OCI-LY1 (cell line): ENCODE results near the gene B9D2.

Source experiments
- H2AFZ ChIP-seq: fragments of 200-600 bp; sonication (generic), shearing (Covaris generic); 2 replicates; pipeline ENCODE4 v1.6.0; 2014; ENCODE audit warnings: antibody characterized with exemption, mild to moderate bottlenecking, low read length
- H3F3A ChIP-seq: fragments of 200-600 bp; sonication (generic), shearing (Covaris generic); 2 replicates; pipeline ENCODE4 v1.6.0; 2014; ENCODE audit warnings: mild to moderate bottlenecking, antibody characterized with exemption, low read length, moderate library complexity; ENCODE audit not compliant: insufficient read depth
- H3K27ac ChIP-seq: fragments of 200-600 bp; sonication (generic); 2 replicates; pipeline ENCODE4 v1.5.1; 2014; ENCODE audit warnings: low read length, mixed run types, mild to moderate bottlenecking, low read depth; ENCODE audit not compliant: poor library complexity, severe bottlenecking
- H3K27me3 ChIP-seq: fragments of 200-600 bp; sonication (generic); 2 replicates; pipeline ENCODE4 v1.6.0; 2014; ENCODE audit warnings: antibody characterized with exemption, mild to moderate bottlenecking, low read length, moderate library complexity; ENCODE audit not compliant: insufficient read depth
- H3K36me3 ChIP-seq: fragments of 200-600 bp; sonication (generic); 2 replicates; pipeline ENCODE4 v1.6.1; 2014; ENCODE audit warnings: mild to moderate bottlenecking, antibody characterized with exemption, low read length, moderate library complexity, mixed read lengths; ENCODE audit not compliant: insufficient read depth
- H3K4me1 ChIP-seq: fragments of 200-600 bp; sonication (generic); 2 replicates; pipeline ENCODE4 v1.5.1; 2014; ENCODE audit warnings: mild to moderate bottlenecking, low read length, moderate library complexity; ENCODE audit not compliant: insufficient read depth, severe bottlenecking
- H3K4me2 ChIP-seq: fragments of 200-600 bp; sonication (generic), shearing (Covaris generic); 2 replicates; pipeline ENCODE4 v1.6.1; 2014; ENCODE audit warnings: low read length
- H3K4me3 ChIP-seq: fragments of 200-600 bp; sonication (generic); 2 replicates; pipeline ENCODE4 v1.5.1; 2014; ENCODE audit warnings: low read length, low read depth, mild to moderate bottlenecking, mixed read lengths; ENCODE audit not compliant: poor library complexity, severe bottlenecking
- H3K79me2 ChIP-seq: fragments of 200-600 bp; shearing (Covaris generic); 2 replicates; pipeline ENCODE4 v1.6.1; 2016; ENCODE audit warnings: mixed run types, low read length, mixed read lengths; ENCODE audit not compliant: insufficient read depth
- H3K9ac ChIP-seq: fragments of 200-600 bp; sonication (generic), shearing (Covaris generic); 2 replicates; pipeline ENCODE4 v1.6.1; 2014; ENCODE audit warnings: mild to moderate bottlenecking, low read length, mixed read lengths
- H3K9me2 ChIP-seq: fragments of 200-600 bp; sonication (generic), shearing (Covaris generic); 2 replicates; pipeline ENCODE4 v1.6.1; 2014; ENCODE audit warnings: low read depth, mild to moderate bottlenecking, low read length, mixed read lengths
- H3K9me3 ChIP-seq: fragments of 200-600 bp; shearing (Covaris generic); 2 replicates; pipeline ENCODE4 v1.6.1; 2014; ENCODE audit warnings: low read length, mixed read lengths
- H4K20me1 ChIP-seq: fragments of 200-600 bp; sonication (generic), shearing (Covaris generic); 2 replicates; pipeline ENCODE4 v1.6.0; 2016; ENCODE audit warnings: mild to moderate bottlenecking, low read length; ENCODE audit not compliant: insufficient read depth
- EZH2 ChIP-seq: fragments of 200-600 bp; sonication (generic), shearing (Covaris generic); IDR thresholded peaks from 2 replicates; pipeline ENCODE4 v1.8.0; 2017; ENCODE audit warnings: borderline replicate concordance, mixed run types, mild to moderate bottlenecking, antibody characterized with exemption, low read length, moderate library complexity, mixed read lengths
- TF ChIP-seq, protein P1 (sequence below): fragments of 200-600 bp; sonication (generic), shearing (Covaris generic); IDR thresholded peaks from 2 replicates; pipeline ENCODE4 v1.5.1; 2017; ENCODE audit warnings: mild to moderate bottlenecking, antibody characterized with exemption, low read length, moderate library complexity, mixed read lengths

Gene B9D2

DNA sequence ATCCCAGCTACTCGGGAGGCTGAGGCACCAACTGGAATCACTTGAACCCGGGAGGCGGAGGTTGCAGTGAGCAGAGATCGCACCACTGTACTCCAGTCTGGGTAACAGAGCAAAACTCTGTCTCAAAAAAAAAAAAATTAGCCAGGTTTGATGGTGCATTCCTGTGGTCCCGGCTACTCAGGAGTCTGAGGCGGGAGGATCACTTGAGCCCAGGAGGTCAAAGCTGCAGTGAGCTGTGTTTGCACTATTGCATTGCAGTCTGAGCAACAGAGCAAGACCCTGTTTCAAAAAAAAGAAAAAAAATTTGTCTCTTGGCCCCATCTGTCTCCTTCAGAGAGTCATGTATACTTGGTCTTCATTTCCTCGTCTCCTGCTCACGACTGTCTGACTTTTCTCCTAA is 52.3 kb downstream of the B9D2 start:
- H3K9ac ChIP-seq = no peak overlapping the region
- H3K9me2 ChIP-seq = no peaks in the 10 kb centered on the region
- H3K27me3 ChIP-seq = no peaks in the 10 kb centered on the region
- H3K36me3 ChIP-seq = peaks cover 51% of the 10 kb centered on the region
- no peak overlapping the region for H3K27ac ChIP-seq
- no peaks in the 10 kb centered on the region for H4K20me1 ChIP-seq
- H3K9me3 ChIP-seq = no peaks in the 10 kb centered on the region
- peak overlapping the region; percentile 97 for H3K4me2 ChIP-seq
- peaks cover 29% of the 10 kb centered on the region for H3K4me1 ChIP-seq
- H3K4me3 ChIP-seq = no peak overlapping the region
- H2AFZ ChIP-seq = no peak overlapping the region
- no peak for TF ChIP-seq EZH2
- TF ChIP-seq, protein P1, sequence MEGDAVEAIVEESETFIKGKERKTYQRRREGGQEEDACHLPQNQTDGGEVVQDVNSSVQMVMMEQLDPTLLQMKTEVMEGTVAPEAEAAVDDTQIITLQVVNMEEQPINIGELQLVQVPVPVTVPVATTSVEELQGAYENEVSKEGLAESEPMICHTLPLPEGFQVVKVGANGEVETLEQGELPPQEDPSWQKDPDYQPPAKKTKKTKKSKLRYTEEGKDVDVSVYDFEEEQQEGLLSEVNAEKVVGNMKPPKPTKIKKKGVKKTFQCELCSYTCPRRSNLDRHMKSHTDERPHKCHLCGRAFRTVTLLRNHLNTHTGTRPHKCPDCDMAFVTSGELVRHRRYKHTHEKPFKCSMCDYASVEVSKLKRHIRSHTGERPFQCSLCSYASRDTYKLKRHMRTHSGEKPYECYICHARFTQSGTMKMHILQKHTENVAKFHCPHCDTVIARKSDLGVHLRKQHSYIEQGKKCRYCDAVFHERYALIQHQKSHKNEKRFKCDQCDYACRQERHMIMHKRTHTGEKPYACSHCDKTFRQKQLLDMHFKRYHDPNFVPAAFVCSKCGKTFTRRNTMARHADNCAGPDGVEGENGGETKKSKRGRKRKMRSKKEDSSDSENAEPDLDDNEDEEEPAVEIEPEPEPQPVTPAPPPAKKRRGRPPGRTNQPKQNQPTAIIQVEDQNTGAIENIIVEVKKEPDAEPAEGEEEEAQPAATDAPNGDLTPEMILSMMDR = no peak
- peaks cover 9% of the 10 kb centered on the region; the same call in 1 of the 2 replicates for H3F3A ChIP-seq
- H3K79me2 ChIP-seq = peaks cover 9% of the 10 kb centered on the region

GRCh38 chr19:41311072-41311471 is 52.9 kb downstream of the B9D2 start:
- no peak overlapping the region for H3K27ac ChIP-seq

DNA sequence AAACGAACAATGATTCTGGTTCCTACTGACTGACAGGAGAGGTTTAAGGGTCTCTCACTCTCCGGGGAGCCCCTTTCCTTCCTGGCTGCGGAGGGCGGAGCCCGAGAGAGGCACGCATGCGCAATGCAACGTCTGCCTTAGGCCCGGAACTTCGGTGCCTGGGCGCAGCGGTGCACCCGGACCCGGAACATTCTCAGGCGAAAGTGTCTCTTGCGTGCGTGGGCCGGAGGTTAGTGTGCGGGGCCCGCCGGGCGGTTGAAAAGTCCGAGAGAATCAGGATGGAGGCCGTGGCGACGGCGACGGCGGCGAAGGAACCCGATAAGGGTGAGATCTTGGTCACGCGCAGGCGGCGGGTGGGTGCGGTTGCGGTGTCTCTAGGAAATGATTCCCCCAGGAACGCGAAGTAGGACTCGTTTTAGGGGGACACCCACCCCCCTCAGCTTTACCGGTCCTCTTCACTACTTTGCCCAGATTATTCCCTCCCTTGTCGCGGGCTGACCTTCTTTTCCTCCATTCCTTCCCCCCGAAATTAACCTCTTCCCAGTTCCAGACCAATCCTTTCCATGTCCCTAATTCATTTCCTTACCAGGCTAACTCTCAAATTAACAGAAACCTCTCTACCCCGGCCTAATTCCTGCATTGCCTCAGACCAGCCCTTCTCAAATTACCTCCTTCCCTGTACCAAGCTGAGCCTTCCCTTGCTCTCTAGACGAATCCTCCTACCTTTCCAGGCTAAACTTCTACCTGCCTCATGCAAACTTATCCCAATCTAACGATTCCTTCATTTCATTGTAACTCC is 53.7 kb downstream of the B9D2 start, which contains the start of gene CCDC97:
Gene CCDC97, plus strand, starts transcription at position 140 of the 799 bp plus-strand sequence. Its CDS starts 139 bp downstream, at position 279.
- peaks cover 9% of the 10 kb centered on the region; the same call in 1 of the 2 replicates for H3F3A ChIP-seq
- no peak for TF ChIP-seq EZH2
- TF ChIP-seq, protein P1 = no peak
- H3K79me2 ChIP-seq = peaks cover 9% of the 10 kb centered on the region
- no peaks in the 10 kb centered on the region for H4K20me1 ChIP-seq
- no peaks in the 10 kb centered on the region for H3K9me2 ChIP-seq
- H3K9me3 ChIP-seq = no peaks in the 10 kb centered on the region
- peak within 1 kb of the TSS; percentile 97 for H3K4me2 ChIP-seq
- peak within 1 kb of the TSS; percentile 82 for H3K27ac ChIP-seq
- peak within 1 kb of the TSS; percentile 96 for H3K9ac ChIP-seq
- H3K36me3 ChIP-seq = peaks cover 54% of the 10 kb centered on the region
- peak within 1 kb of the TSS; percentile 83 for H3K4me3 ChIP-seq
- H3K27me3 ChIP-seq = no peaks in the 10 kb centered on the region
- peaks cover 29% of the 10 kb centered on the region for H3K4me1 ChIP-seq
- no peak within 1 kb of the TSS for H2AFZ ChIP-seq

More at GRCh38 chr19:41311072-41311471, 52.9 kb downstream of the B9D2 start:
- peak overlapping the region; percentile 96 for H3K9ac ChIP-seq
- peaks cover 51% of the 10 kb centered on the region for H3K36me3 ChIP-seq
- H3K9me2 ChIP-seq = no peaks in the 10 kb centered on the region
- H3K27me3 ChIP-seq = no peaks in the 10 kb centered on the region
- peaks cover 9% of the 10 kb centered on the region for H3K79me2 ChIP-seq
- H4K20me1 ChIP-seq = no peaks in the 10 kb centered on the region
- TF ChIP-seq, protein P1 = no peak
- TF ChIP-seq EZH2 = no peak
- H2AFZ ChIP-seq = no peak overlapping the region
- peak overlapping the region; percentile 83 for H3K4me3 ChIP-seq
- no peaks in the 10 kb centered on the region for H3K9me3 ChIP-seq
- H3K4me1 ChIP-seq = peaks cover 29% of the 10 kb centered on the region
- peaks cover 9% of the 10 kb centered on the region; the same call in 1 of the 2 replicates for H3F3A ChIP-seq
- H3K4me2 ChIP-seq = peak overlapping the region; percentile 97
